ENCODE data around the gene P2RY14.

Gene P2RY14

DNA sequence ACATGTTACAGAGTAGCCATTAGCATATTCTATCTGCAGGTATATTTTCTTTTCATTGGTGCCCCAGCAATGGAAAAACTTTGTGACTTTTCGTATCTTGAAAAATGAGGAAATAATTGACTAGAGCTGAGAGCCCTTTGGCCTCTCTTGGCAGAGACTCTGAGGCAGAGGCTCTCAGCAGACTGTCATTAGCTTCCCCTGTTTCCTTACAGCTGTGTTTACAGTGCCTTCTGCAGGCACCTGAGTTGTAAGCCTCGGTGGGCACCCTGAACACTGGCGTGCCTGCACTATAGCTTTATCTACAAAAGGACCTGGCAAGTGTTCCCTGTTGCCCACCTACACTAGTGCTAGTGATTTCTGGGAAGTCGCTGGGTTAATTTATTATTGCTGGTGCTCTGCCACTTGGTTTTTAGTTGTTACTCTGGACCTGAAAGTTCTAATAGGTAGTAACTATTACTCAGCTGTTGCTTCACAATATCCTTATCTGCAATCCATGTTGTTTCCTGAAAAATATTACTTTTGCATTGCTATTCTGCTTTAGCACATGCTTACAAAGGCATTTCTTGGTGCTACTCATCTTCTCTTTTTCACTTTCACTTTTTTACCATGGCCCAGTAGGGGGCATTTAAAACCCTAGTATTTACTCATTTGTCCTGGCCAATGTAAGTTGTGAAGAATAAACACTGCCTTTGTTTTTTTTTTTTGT, 67.5 kb downstream of the P2RY14 start:
- no peak for DNase-seq

DNA sequence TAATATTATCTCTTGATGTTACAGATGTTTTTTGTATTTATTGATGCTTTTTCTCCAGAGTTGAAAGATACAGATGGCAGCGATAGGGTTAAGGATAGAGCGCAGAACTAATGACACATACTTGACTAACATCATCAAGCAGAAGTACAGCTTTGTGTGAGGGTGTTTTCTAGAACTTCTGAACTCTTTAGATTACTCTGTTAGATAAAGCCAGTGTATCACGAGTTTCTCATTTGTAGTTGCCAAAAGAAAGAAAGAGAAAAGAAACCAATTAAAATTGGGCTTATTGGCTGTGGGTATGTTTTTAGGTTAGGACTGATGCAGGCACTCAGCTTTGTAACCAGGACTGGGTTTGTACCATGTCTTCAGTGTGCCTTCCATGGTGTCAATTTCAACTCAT, 68.7 kb downstream of the P2RY14 start:
- no peak for DNase-seq

DNA sequence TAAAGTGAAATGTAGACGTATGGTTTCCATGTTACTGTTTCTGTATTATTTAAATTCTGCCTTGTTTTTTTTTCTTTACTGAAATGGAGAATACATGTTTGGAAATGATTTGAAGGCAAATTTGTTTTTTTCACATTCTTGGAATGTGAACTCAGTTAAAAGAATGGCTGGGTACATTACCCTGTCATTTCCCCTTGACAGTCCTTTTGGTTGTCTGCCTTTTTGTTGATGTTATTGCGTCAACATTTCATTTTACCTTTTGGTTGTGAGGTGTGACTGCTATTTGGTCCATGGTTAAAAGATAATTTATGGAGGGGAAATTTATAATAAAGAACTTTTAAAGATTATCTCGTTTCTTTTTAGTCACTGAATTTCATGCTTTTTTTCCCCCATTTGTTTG, 72.1 kb downstream of the P2RY14 start:
- no peak for DNase-seq

DNA sequence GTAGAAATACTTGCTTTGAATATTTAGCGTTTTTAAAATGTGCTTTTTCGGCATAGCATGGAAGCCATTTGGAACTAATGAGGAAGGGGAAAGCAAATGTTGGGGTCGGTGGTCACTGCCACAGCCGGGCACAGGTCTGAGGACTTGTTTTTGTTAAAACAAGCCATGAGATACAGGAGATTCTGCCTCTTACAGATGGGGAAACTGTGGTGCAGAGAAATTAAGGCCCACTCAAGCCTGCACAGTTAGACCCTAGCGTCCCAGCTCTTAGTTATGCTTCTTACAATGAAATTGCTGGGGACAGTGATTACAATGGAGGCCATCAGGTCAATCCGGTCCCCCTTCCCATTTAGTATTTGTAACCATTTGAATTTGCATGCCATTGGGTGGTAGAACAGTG, 72.9 kb downstream of the P2RY14 start:
- DNase-seq, result no peak

DNA sequence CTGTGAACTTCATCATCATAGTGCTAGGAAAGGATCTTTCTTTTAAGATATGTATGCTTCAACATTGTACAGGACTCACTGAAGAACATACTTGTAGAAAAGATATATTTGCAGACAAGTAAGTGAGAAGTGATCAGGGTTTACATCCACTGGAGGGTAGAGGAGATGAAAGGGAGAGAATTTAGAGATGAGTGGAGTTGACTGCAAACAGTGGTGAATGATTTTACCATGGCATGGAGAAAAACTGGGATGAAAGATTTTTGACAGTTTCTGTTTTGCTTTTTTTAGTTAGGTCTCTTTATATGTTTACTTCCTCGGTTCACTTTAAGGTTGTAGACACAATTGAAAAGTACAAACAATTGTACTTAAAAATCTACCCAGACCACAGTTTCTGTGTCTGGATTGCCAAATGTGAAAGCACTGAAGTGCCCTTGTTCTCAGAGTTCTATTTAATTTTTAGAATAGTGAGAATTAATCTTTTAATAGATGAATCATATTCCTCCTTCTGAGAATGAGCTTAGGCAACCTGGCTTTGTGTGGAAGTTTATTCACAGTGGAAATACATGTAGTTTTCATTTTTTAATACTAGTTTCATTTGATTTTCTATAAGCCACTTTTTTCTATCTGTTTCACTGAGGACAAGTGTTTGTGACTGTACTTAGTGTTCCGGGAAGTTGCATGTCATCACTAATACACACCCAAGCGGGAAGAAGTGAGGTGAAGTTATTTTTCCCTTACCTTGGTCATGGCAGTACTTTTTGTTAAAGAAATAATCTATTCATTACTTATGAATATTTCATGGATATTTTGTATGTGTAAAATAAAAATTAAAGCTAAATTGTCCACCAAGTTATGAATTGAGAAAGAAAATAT, 73.6 kb downstream of the P2RY14 start:
- DNase-seq, result no peak

DNA sequence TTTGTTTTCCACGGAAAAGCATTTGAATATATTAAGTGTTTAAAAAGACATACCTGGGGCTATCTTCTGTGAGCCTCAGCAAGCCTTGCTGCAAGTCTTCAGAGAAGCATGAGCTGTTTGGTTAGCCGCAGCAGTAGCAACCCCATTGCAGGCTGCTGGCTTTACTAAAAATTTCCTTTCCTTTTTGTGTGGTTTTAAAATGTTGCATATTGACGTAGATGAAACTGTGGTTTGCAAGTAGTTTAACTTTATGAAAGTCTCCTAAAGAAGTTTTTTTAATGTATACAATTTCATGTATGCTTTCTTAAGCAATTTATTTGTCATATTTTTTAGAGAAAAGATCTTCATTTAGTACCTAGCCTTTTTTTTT, 75.3 kb downstream of the P2RY14 start, which contains the start of gene GPR171:
GPR171 (minus strand) TSS at position 166 of the 370 bp plus-strand sequence. CDS start 3,830 bp downstream, outside the sequence.
- no peak for DNase-seq

DNA sequence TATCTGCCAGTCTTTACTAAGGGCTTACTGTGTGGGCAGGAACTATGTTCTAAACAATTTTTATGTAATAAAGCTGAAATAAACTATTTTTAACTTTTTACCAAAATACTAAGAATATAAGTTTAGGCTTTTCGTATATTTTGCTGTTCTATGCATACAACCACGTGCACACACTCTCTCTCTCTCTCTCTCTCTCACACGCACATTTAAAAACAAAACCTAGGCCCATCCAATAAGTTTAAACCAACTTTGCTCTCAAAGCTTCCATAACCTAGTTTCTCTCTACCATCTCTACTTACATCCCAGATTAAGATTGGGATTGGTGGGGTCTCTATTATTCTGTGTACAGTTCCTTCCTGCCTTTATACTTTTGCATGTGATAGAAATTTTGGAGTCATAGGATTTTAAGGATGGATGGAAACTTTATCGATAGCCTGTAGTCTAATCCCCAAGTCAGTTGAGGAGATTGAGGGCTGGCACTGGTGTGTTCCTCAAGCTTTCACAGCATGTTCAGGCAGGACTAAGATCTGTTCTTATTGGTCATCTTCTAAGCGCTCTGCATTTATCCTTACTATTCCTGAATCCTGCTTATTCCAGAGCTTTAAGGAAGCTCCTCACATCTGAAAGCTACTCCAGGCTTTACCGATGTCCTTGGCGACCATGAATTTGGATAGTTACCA, 77.2 kb downstream of the P2RY14 start:
- no peak for DNase-seq

DNA sequence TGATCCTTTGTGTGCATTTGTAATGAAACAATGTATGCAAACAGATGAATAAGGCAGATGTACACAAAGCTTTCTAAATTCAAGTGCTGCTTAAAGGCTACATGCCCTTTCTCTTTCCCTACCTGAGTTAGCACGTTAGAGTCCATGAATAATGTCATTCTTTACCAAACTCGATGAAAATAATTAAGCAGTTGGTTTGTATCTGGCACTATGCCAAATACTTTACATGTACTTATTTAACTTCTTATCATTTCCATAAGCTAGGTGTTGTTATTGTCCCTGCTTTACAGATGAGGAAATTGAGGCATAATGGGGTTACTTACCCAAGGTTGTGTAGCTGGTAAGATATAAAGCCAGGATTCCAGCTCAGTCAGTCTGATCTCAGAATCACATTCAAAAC, 77.8 kb downstream of the P2RY14 start:
- DNase-seq, result no peak

DNA sequence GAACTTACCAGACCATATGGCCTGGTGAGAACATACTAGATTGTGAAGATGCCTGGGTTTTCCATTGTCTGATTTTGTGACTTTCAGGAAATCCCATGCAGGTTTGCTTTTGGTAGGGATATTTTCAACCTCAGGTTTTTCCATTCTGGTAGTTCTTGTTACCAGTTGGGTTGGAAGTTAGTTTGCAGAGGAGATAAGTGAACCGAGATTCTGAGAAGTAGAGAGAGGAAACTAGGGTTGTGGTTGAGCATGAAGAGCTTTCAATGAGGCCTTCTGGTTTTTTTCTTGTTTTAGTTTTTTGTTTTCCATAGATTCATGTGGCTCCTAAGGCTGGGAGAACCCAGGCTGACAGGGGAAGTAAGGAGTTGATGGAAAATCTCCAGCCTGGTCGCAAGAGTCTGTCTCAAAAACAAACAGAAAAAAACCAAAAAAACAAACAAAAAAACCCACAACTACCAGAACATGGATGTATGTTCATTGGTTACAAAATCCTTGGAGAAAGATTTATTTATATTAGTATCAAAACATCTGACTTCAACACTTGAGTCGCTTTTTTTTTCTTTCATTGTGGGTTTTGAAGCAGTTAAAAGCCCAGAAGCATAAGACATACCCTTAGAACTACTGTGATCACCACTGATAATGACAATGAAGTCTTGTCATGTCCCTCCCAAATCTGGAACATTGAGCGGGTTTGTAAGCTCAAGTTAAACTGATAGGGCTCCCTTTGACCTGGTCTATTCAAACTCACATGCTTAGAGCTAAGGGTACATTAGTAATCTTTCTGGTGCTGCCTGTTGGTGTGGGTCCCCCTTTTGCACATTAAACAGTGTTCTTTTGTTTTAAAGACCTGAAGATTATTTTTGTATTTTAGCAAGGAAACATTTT, 78.5 kb downstream of the P2RY14 start:
- DNase-seq, result no peak

DNA sequence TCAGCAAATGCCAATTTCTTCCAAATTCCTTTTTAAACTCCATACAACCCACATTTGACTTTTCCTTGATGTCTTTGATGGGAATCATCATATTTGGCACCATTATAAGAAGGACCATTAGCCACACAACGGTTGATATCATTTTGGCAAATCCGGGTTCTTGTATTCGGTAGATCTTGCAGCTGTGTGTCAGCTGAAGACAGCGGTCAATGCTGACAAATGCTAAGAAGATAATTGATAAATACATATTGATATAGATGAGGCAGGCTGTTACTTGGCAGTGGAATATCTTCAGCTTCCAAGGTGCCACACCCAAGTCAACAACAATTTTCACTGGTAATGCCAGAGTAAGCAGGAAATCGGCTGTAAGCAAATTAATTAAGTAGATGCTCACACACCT, 79.5 kb downstream of the P2RY14 start:
- DNase-seq, result no peak

DNA sequence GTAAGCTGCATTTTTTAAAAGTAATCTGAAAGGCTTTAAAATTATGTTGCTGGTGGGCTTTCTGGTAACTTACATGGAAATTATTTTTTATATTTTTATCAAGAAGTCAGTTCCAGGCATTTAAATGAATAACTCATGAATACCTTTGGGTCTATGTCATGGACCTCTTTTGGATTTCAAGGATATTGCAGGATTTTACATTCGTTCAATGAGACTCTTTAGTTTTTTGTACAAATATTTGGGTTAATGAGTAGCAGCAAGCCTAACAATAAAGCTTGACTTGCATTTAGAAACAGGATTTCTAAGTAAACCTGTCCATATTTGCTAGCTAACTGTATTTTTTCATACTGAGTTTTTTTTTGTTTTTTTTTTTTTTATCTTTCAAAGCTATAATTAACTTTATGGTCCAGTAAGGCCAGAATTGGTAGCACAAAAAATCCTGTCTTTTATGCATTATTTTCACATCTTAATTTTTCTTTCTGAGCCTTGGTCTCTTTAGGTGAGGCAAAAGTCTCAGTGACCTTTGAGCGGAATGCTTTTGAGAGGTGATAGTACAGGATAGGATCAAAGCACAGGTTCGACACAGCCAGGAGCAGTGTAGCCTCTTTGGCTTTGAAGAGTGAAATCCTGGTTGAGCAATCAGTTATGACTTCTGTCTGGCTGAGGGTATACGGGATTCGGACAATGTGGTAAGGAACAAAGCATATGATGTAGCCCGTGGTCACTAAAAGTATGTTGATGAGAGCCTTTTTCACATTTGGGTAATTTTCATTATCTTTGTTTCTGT, 80.2 kb downstream of the P2RY14 start:
- no peak for DNase-seq

DNA sequence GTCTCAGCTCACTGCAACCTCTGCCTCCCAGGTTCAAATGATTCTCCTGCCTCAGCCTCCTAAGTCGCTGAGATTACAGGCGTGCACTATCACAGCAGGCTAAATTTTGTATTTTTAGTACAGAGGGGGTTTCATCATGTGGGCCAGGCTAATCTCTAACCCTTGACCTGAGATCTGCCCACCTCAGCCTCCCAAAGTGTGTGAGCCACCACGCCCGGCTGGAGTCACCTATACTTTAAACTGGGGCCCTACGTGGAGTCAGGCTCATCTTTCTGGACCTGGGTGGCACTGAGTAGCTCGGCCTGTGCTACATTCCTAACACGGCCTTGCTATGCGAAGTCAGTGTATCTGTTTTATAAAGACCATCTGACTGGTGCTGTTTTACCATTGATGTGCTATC, 81.1 kb downstream of the P2RY14 start:
- no peak for DNase-seq

DNA sequence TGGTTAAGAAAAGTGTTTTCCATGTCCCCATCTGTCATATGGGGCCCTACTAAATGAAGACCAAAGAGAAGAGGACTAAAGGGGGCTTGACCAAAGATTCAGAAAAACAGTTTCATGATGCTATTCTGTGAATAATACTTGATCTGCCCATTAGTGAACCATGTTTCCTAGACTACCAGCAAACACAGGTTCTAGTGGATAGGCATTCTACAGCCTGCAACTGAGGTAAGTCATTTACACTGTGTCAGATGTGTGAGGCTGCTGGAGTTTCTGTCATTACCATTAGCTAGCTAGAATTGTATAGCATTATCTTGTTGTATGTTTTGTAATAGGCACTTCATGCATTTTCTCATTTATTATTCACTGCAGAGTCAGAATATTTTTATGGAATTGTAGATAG, 81.9 kb downstream of the P2RY14 start:
- DNase-seq, result no peak

DNA sequence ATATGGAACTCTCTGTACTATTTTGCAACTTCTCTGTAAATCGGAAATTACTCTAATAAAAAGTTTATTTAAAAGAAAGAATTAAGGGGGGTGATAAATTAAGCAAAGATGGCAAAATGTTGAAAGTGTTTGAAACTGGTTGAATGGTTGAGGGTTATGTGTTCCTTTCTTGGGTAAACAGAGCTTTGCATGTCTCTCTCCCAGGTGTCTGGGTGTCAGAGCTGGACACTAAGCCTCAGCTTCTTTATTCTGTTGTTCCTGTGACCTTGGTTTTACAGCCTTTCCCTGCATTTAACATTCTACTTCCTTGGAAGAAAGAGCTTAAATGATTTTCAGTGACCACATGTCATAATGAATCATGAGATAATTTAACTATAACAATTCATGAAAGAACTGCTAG, 82.5 kb downstream of the P2RY14 start:
- DNase-seq, result no peak

DNA sequence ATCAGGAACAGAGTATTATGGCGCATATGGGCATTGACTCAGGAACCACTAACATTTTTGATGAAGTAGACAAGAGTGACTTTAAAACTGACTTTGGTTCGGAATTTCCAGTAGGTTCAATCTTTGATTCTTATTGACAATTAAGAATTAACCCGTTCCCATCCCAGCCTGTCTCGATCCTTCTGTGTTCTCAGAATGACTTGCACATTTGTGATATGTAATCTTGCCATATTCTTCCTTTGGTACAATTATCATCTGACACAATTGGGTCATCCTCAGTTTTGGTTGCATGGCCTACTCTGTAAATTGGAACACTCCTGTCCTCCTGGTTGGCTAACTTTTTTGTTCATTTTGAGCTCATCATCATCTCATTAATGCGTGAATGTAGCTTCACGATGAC, 85.8 kb downstream of the P2RY14 start:
- DNase-seq, result no peak

DNA sequence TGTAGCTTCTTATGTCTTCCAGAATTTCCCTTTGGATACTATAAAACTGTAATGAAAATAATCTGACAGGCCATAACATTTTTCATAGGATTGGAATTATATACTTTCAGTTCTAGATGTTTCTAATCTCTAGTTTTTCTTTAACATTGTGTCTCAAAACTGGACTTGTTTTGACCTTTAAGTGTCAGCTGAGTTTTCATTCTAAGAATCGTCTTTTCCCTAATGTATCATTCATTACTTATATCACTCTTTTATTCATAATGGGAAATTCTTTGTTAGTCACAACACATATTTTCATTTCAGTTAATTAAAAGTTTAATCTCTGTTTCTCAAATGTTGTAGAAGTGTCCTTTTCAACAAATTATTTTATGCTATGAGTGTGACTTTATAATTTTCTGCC, 87.2 kb downstream of the P2RY14 start:
- DNase-seq, result no peak

DNA sequence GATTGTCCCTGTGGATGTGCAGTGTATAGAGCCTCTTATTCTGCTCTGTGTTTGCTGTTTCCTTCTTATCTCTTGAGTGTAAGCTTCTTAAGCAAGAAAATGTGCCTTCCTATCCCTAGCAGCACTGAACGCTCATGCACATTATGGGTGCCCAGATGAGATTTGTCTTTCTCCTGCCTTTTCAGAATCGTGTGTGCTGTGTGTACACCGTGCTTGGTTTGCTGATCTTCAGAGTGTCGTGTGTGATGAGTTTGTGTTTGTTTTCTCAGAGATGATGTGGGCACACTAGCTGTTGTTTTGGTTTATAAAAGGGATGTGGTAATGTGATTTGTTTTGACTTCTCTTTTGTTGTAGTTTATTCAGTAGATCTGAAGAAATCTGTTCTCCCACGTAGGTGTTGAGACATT, 95.1 kb downstream of the P2RY14 start:
- DNase-seq, result no peak

DNA sequence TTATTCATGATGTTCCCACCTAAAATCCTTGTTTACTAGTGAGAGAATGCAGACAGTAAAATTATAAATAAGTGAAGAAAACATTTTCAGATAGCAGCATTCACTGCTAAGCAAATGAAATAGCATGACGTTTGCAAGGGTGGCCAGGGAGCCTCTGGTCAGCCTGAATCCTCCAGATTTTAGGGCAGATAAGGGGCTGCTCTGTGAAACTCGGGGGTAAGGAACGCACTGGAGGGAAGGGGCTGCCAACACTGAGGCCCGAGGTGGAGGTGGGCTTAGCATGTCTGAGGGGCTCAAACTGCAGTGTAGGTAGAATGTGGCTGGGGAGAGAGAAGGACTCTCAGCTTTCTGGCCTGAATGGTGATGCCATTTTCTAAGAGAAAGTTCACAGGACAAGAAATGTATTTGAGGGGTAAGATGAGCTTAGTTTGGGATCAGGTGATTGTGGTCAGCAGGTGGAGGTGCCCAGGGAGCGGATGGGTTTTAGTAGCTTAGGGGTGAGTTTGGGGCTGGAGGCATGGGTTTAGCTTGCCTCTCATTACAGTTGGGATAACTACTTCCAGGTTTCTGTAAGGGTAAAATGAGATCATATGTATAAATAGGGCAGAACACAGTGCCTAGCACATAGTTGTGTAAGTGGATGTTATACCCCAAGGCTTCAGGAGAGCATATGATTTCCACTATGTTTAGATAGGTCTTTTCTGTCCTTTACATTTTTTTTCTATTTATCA, 95.8 kb downstream of the P2RY14 start:
- DNase-seq, result no peak

DNA sequence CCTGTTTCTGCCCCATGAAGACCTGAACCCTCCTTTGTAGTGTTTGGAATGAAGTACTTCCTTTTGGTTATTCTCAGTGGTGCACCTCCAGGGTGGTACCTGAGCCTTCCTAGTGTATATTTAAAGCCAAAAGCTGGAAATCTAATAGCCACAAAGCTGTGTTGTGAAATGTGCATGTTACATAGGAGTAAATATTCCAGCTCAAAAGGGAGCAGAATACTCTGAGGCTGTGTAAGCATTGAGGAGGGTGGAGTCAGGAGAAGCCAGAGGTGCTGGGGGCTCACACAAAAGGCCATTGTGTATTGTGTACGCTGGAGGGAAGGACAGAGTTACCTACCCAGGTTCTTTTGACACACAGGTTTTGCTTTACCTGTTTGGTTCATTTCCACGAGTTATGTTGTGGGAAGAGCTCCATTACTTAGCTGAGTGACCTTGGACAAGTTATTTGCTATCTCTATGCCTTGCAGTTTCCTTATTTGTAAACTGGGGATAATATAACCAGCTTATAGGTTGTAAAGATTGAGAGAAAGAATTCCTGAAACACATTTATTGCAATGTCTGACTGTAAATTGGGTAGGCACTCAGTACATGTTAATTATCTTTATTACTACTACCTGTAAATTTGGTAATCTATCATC, 100.0 kb downstream of the P2RY14 start:
- DNase-seq, result no peak

DNA sequence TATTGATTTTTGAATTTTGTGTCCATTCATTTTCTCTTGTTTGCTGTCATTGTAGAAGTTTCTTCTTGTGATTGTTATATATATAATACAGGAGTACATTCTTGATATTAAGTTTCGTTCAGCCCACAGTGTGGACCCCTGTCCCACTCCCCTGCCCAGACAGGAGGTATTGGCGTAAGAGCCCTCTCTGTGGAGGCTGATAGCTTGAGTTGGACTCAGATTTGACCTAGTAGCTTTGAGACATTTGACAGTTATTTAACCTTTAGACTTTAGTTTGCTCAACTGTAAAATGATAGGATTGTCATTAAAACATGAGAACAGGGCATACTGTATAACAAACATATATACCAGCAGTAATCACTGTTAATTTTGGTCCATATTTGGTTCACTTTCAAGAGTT, 102.4 kb downstream of the P2RY14 start:
- DNase-seq, result no peak

DNA sequence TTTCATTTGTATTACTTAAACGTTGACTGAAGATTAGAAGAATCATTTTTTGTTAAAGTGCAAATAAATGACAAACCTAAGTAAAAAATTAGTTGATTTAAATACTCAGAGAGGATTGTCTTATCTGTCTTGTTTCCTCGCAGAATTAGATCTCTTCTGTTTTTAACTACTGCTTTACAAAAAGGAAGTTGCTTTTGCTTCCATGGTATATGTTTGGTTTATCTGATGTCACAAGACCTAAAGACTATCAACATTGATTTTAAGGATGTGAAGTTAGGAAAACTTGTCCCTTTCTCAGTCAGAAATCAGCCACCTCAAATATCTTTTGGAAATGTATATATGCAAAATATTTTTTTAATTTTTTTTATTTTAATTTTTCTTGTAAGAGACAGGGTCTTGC, 104.0 kb downstream of the P2RY14 start:
- DNase-seq, result no peak

Data from SIG-M5 (cell line).